ENCODE measurements around the gene ABCC8. TPM values are rescaled to one million over a fixed set of nuclear protein-coding genes. Genes with fewer than 3 reads are reported as not detected.

The ABCC8 gene
- total and polyA plus RNA-seq, 2 donors (not counting 3 experiments of a cell fraction or from before 2014, with no cell fraction given) = not detected

DNA sequence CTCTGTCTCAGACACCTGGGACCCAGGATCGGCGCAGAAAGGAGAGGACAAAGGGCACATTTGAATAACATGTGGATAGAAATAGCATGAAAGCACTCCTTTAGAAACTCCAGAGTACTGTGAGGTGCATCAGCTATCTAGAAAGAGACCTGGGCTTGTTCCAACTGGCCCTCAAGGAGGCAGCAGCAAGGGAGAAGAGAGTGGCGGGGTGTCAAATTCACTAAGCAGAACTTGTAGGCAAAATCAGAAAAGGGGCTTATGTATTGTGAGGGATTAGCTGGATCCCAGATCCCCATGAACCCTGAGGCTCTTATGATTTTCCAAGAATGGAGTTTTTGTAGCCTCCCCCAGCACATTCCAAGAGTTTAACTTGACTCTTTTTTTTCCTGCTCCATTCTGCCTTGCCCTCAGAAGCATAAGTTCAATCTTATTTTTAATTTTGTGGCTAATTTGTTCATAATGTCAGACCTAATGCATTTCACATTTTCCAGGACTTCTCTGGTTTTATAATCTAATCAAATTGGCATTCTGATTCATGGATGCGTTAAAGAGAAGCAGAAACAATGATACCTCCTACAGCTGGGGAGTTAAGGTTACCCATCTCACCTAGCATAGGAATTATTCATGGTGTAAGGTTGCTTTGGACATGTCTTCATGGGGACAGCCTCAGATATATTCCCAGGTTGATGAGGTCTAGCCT, 34.0 kb upstream of the ABCC8 start:
- ChIA-PET CTCF (interaction anchor here (1.5 to 3.3 kb wide), 2 partner anchors 12 to 17 kb away, joined by 5 to 17 read pairs; no protein-coding TSS in a partner anchor), POLR2A (no interaction called here)
- DNase-seq (ENCODE audit: low read depth, low spot score) (no peak), FAIRE-seq (no peak)
- H3K79me2 ChIP-seq (ENCODE audit: control insufficient read depth, insufficient read depth, low read length) = no peaks in the 10 kb centered on the region
- no peaks in the 10 kb centered on the region for H4K20me1 ChIP-seq (replicated peaks; ENCODE audit: control insufficient read depth, extremely low read depth, insufficient read depth, low read length)
- no peak overlapping the region for H2AFZ ChIP-seq (ENCODE audit: low read depth, low read length)
- H3K36me3 ChIP-seq (ENCODE audit: control insufficient read depth in 2 of 2, extremely low read depth in 1 of 2, insufficient read depth in 2 of 2, low read length in 2 of 2) = no peaks in the 10 kb centered on the region
- dilution Hi-C loops (cut with MboI; ENCODE audit: extremely low pct_ligation_motif_present, low sequenced_read_pairs) (no loop called here), intact Hi-C loops (cut with micrococcal nuclease) (no loop called here)
- H3K27ac ChIP-seq (ENCODE audit: insufficient read depth, low read depth, low read length) = no peak overlapping the region
- H3K9ac ChIP-seq (replicated peaks; ENCODE audit: extremely low read depth, insufficient read depth, low read length) = no peak overlapping the region
- no peak overlapping the region for H3K4me3 ChIP-seq (replicated peaks in 1 of 3; ENCODE audit: insufficient read depth in 1 of 3, low read depth in 1 of 3, low read length in 3 of 3)
- BruUV-seq (replicated peaks) = no TSS peak
- H3K9me3 ChIP-seq (replicated peaks; ENCODE audit: control insufficient read depth, insufficient read depth, low read length) = no peaks in the 10 kb centered on the region
- TF ChIP-seq JUN (IDR thresholded peaks at IDR 0.05; ENCODE audit: borderline replicate concordance, insufficient read depth, insufficient read length, low read depth) = no peak
- TF ChIP-seq POLR2A (IDR thresholded peaks at IDR 0.05; ENCODE audit: low read depth, low read length) = no peak
- TF ChIP-seq, protein P1, sequence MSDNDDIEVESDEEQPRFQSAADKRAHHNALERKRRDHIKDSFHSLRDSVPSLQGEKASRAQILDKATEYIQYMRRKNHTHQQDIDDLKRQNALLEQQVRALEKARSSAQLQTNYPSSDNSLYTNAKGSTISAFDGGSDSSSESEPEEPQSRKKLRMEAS (IDR thresholded peaks at IDR 0.05; ENCODE audit: insufficient read depth, insufficient read length) = no peak
- TF ChIP-seq GATA2 (IDR thresholded peaks at IDR 0.05; ENCODE audit: insufficient read depth, insufficient read length, low read depth, low read length) = no peak
- TF ChIP-seq FOS (IDR thresholded peaks at IDR 0.05; ENCODE audit: borderline replicate concordance, insufficient read depth, low read length) = no peak
- no peak for TF ChIP-seq POLR2AphosphoS5 (IDR thresholded peaks at IDR 0.05; ENCODE audit: insufficient read depth, low read depth, low read length)
- TF ChIP-seq MYC (IDR thresholded peaks at IDR 0.05; ENCODE audit: low read depth, low read length) = no peak
- no peak for TF ChIP-seq EZH2 (IDR thresholded peaks at IDR 0.05; ENCODE audit: borderline replicate concordance, low read depth, low read length, severe bottlenecking)
- TF ChIP-seq, protein P2, sequence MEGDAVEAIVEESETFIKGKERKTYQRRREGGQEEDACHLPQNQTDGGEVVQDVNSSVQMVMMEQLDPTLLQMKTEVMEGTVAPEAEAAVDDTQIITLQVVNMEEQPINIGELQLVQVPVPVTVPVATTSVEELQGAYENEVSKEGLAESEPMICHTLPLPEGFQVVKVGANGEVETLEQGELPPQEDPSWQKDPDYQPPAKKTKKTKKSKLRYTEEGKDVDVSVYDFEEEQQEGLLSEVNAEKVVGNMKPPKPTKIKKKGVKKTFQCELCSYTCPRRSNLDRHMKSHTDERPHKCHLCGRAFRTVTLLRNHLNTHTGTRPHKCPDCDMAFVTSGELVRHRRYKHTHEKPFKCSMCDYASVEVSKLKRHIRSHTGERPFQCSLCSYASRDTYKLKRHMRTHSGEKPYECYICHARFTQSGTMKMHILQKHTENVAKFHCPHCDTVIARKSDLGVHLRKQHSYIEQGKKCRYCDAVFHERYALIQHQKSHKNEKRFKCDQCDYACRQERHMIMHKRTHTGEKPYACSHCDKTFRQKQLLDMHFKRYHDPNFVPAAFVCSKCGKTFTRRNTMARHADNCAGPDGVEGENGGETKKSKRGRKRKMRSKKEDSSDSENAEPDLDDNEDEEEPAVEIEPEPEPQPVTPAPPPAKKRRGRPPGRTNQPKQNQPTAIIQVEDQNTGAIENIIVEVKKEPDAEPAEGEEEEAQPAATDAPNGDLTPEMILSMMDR (IDR thresholded peaks at IDR 0.05; ENCODE audit: extremely low read depth in 1 of 2, insufficient read depth in 1 of 2, low read depth in 1 of 2, low read length in 2 of 2) = no peak
- no peak overlapping the region for H3K4me2 ChIP-seq (ENCODE audit: insufficient read depth, low read length)
- H3K4me1 ChIP-seq (ENCODE audit: control insufficient read depth, extremely low read depth, insufficient read depth, low read length) = no peaks in the 10 kb centered on the region
- H3K9me1 ChIP-seq (replicated peaks; ENCODE audit: control insufficient read depth, extremely low read depth, insufficient read depth, low read length) = no peaks in the 10 kb centered on the region
- H3K27me3 ChIP-seq (ENCODE audit: control insufficient read depth in 2 of 2, insufficient read depth in 2 of 2, low read length in 2 of 2) = no peaks in the 10 kb centered on the region

Measured in endothelial cell of umbilical vein (primary cell).